ENCODE results near the gene ZBP1.

The ZBP1 gene

GRCh38 chr20:57588596-57588995 is 31.6 kb downstream of the ZBP1 start:
- Histone ChIP-seq H3K4me1 (ENCODE audit: low read length) (no peaks in the 10 kb centered on the region), H3K4me2 (ENCODE audit: low read depth, low read length) (no peak overlapping the region), H3K79me2 (ENCODE audit: low read length) (no peaks in the 10 kb centered on the region), H3K9me2 (replicated peaks; ENCODE audit: insufficient read depth, low read length) (no peaks in the 10 kb centered on the region), H3F3A (ENCODE audit: insufficient read depth, low read length) (no peaks in the 10 kb centered on the region), H3K9ac (ENCODE audit: low read length) (no peak overlapping the region), H4K20me1 (ENCODE audit: insufficient read depth, low read length) (no peaks in the 10 kb centered on the region; the same call in 1 of the 2 replicates), H3K9me3 (replicated peaks; ENCODE audit: insufficient read depth, low read length) (no peaks in the 10 kb centered on the region), H3K27ac (ENCODE audit: low read length) (no peak overlapping the region), H3K36me3 (replicated peaks; ENCODE audit: insufficient read depth, low read length) (no peaks in the 10 kb centered on the region), H3K4me3 (ENCODE audit: low read length) (no peak overlapping the region), H3K27me3 (replicated peaks; ENCODE audit: insufficient read depth, low read length) (peaks cover 91% of the 10 kb centered on the region), H2AFZ (ENCODE audit: low read length) (no peak overlapping the region)
- DNase-seq = no peak
- TF ChIP-seq CTCF (IDR thresholded peaks at IDR 0.05; ENCODE audit: low read length) (no peak), EZH2phosphoT487 (IDR thresholded peaks at IDR 0.05; ENCODE audit: low read length) (no peak), EZH2 (optimal IDR thresholded peaks at IDR 0.05; ENCODE audit: low read depth, low read length) (no peak)

- H2AFZ ChIP-seq (ENCODE audit: low read length) = no peak overlapping the region
- H3K9me2 ChIP-seq (replicated peaks; ENCODE audit: insufficient read depth, low read length) = no peaks in the 10 kb centered on the region
- no peak overlapping the region for H3K9ac ChIP-seq (ENCODE audit: low read length)
- no peaks in the 10 kb centered on the region for H3F3A ChIP-seq (ENCODE audit: insufficient read depth, low read length)
- no peaks in the 10 kb centered on the region for H3K4me1 ChIP-seq (ENCODE audit: low read length)
- no peak overlapping the region for H3K27ac ChIP-seq (ENCODE audit: low read length)
- no peaks in the 10 kb centered on the region for H3K36me3 ChIP-seq (replicated peaks; ENCODE audit: insufficient read depth, low read length)
- peaks cover 97% of the 10 kb centered on the region for H3K27me3 ChIP-seq (replicated peaks; ENCODE audit: insufficient read depth, low read length)
- no peak for DNase-seq
- no peak overlapping the region for H3K4me3 ChIP-seq (ENCODE audit: low read length)
- no peaks in the 10 kb centered on the region; the same call in 1 of the 2 replicates for H4K20me1 ChIP-seq (ENCODE audit: insufficient read depth, low read length)
- no peak overlapping the region for H3K4me2 ChIP-seq (ENCODE audit: low read depth, low read length)
- no peaks in the 10 kb centered on the region for H3K9me3 ChIP-seq (replicated peaks; ENCODE audit: insufficient read depth, low read length)
- no peaks in the 10 kb centered on the region for H3K79me2 ChIP-seq (ENCODE audit: low read length)
- TF ChIP-seq CTCF (IDR thresholded peaks at IDR 0.05; ENCODE audit: low read length) (no peak), EZH2phosphoT487 (IDR thresholded peaks at IDR 0.05; ENCODE audit: low read length) (no peak), EZH2 (optimal IDR thresholded peaks at IDR 0.05; ENCODE audit: low read depth, low read length) (no peak)
These were observed 32.2 kb downstream of the ZBP1 start for GRCh38 chr20:57587989-57588377.

GRCh38 chr20:57587278-57587988 is 32.8 kb downstream of the ZBP1 start:
- H3K27me3 ChIP-seq (replicated peaks; ENCODE audit: insufficient read depth, low read length) = peaks cover 98% of the 10 kb centered on the region

More at GRCh38 chr20:57587278-57587988, 32.8 kb downstream of the ZBP1 start:
- TF ChIP-seq CTCF (IDR thresholded peaks at IDR 0.05; ENCODE audit: low read length) (no peak), EZH2phosphoT487 (IDR thresholded peaks at IDR 0.05; ENCODE audit: low read length) (no peak), EZH2 (optimal IDR thresholded peaks at IDR 0.05; ENCODE audit: low read depth, low read length) (no peak)
- Histone ChIP-seq H3K4me1 (ENCODE audit: low read length) (no peaks in the 10 kb centered on the region), H3K36me3 (replicated peaks; ENCODE audit: insufficient read depth, low read length) (no peaks in the 10 kb centered on the region), H3K9me3 (replicated peaks; ENCODE audit: insufficient read depth, low read length) (no peaks in the 10 kb centered on the region), H3K27ac (ENCODE audit: low read length) (no peak overlapping the region), H2AFZ (ENCODE audit: low read length) (no peak overlapping the region), H3K4me3 (ENCODE audit: low read length) (no peak overlapping the region), H3K9me2 (replicated peaks; ENCODE audit: insufficient read depth, low read length) (no peaks in the 10 kb centered on the region), H4K20me1 (ENCODE audit: insufficient read depth, low read length) (no peaks in the 10 kb centered on the region; the same call in 1 of the 2 replicates), H3F3A (ENCODE audit: insufficient read depth, low read length) (no peaks in the 10 kb centered on the region), H3K9ac (ENCODE audit: low read length) (no peak overlapping the region), H3K4me2 (ENCODE audit: low read depth, low read length) (no peak overlapping the region), H3K79me2 (ENCODE audit: low read length) (no peaks in the 10 kb centered on the region)
- DNase-seq = no peak
